Right renal cortex interstitium (tissue), 3 donors: Measurements from ENCODE around the gene ARL15. TPM values are rescaled to one million over a fixed set of nuclear protein-coding genes. Genes with fewer than 3 reads are reported as not detected.
"Not testable (repeated sequence)": the region's sequence is repeated elsewhere in the genome, so short reads cannot be mapped to it uniquely, and the experiment has no call there.

Source experiments
- DNase-seq, 3 donors: peaks; one replicate each; pipeline ENCODE4 v3.0.0-alpha.2; 2013; ENCODE audit warnings: low read depth in 3 of 3, low spot score in 2 of 3
- polyA plus RNA-seq, 3 donors: library from polyadenylated mRNA; unstranded; fragments of 120-200 nt; gene quantifications; one replicate each; pipeline ENCODE4 v1.2.1, GENCODE V29; 2013; ENCODE audit not compliant: insufficient read length in 3 of 3

The ARL15 gene
- polyA plus RNA-seq, 3 donors: 30.6 to 34.0 (median 33.1) TPM

DNA sequence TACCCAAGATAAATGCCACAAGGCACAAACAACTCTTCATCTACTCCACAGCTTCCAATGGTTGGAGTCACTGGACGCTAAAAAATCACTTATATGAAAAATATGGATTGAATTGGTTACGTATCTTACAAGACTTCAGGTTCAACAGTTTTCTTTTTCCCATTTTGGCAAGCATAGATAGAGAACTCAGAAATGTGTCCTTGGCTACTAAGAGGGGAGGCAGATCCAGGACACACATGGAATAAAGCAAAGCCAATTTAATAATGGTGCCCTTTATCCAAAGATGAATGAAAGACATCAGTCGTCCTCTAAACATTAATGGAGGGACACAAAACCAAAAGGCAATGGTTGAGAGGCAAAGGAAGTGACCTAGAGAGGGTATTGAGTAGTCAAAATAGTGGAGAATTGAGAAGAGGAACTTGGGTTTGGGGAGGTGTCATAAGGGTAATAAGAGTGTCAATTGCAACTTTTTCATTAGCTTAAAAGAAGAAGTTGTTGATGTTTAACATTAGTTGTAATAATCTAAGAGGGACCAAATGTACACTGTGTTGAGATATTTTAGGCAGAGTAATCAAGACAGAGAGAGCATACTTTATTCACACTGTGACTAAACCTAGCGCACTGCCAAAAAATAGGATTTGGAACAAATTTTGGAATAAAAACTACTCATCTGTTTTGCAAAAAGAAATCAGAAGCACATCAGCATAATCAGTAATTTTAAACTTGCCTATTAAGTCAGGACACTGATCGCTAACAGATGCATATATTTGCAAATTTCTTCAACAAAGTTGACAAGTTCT, 308.2 kb downstream of the ARL15 start:
- DNase-seq: no peak

DNA sequence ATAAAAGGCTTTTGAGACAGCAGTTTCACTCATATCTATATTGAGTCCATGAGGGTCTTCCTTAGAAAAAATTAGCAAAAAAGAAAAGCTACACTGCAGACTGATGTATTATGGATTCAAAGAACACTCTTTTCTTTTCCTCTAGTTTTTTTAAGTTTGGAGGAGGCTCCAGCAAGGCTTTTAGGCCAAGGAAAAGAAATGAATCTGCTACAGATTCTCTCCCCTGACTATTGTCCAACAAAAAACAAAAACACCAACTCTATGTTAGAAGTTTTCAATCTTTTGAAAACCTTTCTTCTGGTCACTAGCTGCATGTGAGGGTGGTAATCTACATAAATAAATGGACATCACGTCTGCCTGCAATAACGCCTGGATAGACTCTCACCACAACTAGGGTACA, 310.4 kb downstream of the ARL15 start:
- DNase-seq: no peak

DNA sequence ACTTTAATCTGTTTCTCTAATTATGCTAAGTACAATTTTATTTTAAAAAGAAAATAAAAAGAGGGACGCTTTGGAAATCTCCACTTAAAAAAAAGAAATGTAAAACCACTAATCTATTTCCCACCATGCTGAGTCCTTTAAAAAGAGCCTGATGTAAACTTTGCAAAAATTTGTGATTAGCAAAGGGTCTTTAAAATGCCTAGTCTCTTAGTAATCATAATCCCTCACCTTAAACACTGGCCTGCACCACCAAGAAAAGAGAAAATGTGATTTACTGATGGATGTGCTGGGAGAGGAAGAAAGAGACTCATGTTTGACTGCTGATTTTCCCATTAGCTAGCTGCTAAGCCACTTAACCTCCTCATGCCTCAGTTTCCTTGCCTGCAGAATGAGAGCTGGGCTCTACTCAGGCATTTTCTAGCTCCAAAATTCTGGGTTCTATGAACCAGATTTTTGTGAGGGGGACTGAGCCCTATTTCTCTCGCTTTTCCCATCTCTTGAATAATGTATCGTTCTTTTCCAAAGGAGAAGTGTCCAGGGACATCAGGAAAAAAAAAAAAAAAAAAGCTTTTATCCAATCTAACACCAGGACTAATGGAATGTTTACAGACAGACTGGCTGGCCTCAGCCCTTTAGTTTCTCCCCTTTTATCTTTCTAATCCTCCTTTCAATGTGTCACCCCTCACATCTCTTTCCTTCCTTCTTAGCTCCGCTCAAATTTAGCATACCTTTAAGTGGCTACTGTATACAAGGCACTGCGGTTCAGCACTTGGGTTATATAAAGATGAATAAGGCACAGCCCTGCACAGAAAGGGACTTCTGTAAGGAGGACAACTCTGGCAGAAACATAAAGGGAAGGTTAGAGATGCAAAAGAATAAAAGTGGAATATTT, 312.4 kb downstream of the ARL15 start:
- no peak for DNase-seq

DNA sequence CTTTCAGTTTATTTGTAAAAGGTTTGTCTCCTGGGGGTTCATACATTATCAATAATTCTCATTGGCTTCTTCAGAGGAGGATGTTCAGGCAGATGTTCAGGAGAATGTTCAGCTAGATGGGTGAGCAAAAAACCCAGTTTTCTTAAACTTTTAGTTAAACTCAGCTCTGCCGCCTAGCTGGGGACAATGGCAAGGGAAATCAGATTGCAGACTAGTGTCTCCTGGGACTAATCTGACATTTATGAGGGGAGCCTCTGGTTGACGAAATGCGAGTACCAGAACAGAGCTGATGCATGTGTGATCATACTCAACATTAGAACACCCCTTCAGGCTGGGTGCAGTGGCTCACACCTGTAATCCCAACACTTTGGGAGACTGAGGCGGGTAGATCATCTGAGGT, 314.4 kb downstream of the ARL15 start:
- DNase-seq: no peak

DNA sequence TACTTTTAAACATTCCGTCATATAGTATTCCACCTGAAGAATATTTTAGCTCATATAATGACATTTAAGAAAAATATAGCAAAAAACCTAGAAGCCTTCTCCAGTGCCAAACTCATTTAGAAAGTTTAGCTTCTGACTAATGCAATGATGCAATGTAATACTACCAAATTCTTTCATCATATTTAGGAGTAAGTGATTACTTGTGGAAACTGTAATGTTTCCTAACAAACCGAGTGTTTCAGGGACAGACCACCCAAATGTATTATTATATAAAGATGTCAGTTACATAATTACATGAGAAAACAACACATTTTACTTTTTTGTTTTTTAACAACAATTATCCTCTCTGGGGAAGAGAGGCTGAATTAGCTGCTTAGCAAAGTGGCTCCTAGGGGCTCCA, 316.2 kb downstream of the ARL15 start:
- no peak for DNase-seq

DNA sequence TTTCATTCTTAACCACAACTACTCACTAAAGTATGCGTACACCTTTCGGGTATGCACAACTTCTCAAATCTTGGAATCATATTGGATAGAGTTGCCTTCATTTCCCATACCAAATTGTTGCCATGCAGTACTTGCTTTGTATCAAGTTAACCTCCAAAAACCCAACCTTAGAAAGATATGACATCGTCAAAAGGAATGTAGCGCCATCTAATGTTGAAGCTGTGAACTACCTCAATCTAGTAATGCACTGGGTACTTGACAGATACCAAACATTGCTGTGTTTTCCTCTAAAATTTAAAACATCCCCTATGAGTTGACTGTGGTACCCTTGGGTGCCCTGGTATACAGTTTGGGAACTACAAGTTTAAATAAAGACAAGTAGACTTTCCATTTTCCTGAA, 318.4 kb downstream of the ARL15 start:
- DNase-seq: no peak

DNA sequence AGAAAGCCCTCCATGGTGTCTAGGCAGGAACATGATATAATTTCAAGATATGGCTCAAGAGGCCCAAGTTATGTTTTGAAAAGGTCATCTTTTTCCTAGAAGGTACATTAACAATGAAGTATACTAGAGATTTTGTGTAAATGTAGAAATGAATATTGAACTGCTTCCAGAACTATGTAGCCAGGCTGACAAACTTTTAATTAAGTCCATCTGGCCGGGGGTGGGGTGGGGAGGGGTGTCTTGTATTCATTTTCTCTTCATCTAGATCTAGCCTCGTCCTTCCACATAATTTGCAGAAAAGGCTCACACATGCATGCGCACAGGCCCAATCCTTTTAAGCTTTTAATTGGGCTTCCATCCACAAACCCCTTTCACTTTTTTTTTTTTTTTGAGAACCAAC, 323.3 kb downstream of the ARL15 start:
- no peak for DNase-seq

DNA sequence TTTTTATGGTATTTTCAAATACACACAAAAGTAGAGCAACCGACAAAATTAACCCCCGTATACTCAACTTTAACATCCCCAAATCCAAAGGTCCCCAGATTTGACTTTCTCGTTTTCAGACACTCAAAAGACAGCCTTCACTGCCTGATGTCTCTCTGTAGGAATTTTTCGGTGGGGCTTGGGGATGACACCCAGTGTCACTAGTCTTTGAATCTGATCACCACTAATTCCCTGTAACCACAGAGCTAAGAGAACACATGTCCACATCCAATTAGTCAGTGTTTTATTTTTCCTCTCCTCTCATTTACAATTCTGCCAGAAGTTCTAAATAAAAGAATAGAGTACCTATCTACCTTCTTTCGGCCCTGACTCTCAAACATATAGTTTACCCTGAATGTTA, 324.6 kb downstream of the ARL15 start:
- DNase-seq: no peak

DNA sequence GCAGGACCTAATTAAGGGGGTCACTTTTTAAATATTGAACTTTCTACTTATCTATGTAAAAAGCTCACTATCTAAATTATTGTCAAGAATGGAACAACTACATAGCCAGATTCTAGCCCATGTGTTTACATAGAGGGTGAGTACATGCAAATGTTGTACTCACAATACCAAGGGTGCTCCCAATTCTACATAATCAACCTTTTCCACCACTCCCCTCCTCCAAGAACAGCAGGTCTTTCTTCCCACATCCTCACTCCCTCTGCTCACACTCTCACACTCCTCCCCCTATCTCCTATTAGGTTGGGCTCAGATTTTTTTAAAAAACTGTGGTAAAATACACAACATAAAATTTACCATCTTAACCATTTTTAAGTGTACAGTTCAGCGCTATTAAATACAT, 325.4 kb downstream of the ARL15 start:
- no peak for DNase-seq

DNA sequence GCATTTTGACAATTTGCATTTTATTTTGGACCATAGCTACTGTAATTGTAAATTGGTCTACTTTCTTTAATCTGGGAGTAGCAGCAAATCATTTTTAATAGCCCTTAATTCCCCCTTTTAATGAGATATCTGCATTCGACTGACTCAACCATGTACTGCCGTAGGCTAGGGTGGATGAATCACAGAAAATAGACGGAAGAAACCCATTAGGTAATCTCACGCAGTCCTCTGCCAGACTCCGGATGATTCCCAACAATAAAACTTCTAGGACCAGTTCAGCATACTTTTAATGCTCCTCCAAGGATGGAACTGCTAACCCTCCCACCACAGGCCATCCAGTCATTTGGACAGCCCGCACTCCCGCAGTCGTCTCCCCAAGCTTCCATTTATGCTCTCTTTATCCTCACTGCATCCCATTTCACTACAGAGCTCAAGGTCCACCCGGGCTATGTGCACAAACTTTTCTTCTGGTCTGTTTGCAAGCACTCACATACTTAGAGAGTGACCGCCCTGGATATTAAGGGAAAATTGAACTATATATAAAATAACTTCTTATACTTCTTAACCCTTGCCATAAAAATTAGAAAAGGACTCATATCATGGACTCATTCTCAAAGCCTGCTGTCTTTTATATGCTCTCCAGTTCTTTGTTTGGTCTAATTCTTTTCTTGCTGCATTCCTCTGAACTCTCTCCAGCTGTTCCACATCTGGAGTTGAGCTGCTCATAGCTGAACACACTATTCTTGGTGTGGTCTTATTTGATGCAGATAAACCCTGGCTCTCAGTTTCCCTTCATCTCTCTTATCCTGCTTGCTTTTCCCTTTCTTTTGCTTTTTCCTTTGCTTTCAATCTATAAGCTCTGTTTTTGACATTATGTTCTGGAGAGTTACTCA, 326.6 kb downstream of the ARL15 start:
- DNase-seq: no peak

DNA sequence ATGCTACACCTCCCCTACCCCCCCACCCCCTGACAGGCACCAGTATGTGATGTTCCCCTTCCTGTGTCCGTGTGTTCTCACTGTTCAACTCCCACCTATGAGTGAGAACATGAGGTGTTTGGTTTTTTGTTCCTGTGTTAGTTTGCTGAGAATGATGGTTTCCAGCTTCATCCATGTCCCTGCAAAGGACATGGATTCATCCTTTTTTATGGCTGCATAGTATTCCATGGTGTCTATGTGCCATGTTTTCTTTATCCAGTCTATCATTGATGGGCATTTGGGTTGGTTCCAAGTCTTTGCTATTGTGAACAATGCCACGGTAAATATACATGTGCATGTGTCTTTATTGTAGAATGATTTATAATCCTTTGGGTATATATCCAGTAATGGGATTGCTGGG, 328.1 kb downstream of the ARL15 start:
- DNase-seq: not testable (repeated sequence)

DNA sequence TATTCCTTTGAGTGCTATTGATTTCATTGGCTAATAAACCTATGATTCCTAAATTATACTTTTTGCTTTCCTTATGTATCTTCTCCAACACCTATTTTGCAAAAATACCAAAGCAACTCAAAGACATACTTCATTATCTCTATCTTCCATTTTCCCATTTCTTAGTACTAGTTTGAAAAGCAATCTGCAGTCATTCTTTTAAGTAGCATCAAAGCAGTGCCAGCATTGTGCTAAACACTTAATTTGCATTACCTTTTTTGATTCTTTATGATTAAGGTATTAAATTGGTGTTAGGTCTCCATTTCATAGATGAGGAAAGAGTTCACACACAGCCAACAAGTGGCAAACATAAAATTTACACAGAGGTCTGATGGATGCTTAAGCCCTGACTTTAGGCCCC, 330.3 kb downstream of the ARL15 start:
- no peak for DNase-seq

DNA sequence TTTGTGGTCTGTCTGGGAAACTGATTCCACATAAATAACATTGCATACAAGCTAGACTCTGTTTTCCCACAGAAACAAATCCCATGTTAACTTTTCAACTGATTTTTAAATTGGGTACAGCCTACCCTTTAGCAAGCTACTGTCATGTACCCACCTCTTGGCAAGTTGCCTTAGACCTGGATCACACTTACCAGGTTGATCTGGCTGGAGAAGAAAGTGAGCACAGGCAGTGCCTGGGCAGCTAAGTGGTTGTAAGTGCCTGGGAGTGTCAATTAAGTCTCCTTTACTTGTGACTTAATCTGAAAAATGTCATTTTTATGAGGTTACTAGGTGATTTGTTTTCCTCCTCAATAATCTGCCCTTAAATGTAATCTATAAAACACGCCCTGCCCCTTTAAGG, 336.4 kb downstream of the ARL15 start:
- DNase-seq: no peak

DNA sequence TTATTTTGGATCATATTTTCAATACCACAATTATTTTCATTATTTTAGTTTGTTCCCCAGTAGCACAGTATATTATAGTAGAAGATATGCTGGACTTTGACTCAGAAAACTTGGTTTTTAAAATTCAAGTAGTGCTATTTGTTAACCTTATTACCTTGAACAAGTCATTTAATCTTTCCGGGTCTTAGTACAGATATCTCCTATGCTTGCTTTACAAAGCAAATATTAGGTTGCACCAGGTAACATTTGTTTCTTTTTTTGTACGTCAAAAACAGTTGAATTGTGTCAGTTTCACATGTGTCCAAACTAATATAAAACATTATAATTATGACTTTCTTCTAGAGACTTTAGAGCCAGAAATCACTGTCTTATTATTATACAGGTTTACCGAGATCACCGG, 338.1 kb downstream of the ARL15 start:
- DNase-seq: no peak

DNA sequence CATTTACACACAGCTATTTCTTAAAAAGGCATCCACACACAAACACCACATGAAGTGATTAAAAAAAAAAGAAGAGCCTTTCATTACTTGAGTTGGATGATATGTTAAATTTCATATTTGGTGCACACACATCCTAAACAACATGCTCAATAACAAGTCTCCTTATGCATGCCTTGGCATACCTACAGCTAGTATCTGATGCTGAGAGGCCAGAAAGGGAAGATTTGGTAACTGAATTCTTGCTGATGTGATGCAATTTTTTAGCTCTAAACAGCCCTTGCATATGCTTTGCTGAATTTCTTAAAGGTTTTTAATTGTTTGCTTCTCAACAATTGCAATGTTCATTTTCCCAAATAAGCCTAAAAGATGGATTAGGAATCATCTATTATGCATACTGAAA, 338.8 kb downstream of the ARL15 start:
- no peak for DNase-seq

DNA sequence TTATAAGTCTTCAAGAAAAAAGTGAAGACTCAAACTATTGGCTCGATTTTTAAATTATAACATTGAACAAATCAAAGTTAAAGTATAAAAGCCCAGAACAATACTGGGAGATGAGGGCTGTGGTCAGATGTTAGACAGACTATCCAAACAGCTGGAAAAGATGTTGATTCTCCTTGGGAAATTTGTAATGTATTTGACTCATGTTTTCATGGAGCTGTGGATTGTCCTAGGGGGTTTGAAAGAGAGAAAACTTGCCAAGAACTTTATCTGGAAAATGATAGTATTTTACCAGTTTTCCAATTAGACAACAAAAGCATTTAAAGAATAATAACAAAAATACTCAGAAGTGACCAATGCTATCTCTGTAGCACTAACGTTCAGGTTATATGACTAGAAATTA, 339.2 kb downstream of the ARL15 start:
- DNase-seq: no peak

DNA sequence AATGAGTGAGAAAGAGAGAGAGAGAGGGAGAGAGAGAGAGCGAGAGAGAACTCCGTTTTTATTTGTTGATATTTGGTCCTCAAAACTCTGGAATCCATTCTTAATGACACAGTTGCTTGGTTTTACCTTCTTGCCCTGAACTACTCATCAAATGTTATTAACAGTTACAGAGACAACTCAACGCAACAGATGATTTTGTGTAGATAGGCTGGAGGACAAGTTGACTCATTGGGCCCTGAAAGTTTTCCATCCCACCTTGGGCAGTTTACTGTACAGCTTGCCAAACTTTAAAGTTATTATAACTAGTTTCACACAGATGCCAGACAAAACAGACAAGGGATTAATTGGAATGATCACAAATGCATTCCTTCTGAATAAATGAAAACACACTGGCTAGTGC, 339.9 kb downstream of the ARL15 start:
- DNase-seq: no peak

DNA sequence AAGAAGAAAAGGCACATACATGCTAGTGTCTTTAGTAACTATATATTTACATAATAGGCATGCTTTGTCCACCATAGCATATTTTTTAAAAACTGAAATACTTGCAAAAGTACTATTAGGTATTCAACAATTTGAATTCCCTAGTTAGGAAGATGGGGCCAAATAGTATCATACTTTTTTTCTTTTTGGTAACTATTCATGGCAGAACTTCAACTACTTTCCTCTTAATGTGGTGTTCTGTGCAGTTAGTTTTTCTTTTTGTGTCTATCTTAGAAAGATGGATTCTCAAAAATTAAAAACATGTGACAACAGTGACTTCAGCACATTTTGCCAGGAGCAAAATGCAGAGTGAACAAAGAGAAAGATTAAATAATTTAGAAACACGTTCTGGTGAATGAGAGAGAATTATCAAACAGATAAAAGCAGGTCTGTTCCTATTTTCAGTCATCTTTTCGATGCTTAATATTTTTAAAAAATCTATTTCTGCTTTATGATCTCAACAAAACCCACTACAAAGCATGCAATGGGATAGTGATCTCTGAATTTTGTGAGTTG, 341.1 kb downstream of the ARL15 start:
- no peak for DNase-seq

DNA sequence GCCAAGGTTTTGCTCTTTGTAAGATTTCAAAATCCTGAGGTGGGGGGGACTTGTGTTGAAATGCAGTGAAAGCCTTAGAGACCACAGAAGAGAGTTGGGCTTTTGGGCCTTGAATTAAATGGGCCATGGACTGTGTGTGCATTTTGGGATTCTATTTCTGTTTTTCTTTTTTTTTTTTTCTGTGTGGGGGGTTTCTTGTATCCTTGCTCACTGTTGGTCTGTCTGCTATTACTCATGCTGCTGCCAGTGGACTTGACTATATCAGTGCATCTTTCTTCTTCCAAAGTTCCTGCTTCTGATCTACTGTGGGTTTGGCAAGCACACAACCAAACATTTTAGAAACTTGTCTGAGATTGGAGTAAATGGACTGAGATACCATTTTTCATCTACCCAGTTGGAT, 344.9 kb downstream of the ARL15 start:
- no peak for DNase-seq

DNA sequence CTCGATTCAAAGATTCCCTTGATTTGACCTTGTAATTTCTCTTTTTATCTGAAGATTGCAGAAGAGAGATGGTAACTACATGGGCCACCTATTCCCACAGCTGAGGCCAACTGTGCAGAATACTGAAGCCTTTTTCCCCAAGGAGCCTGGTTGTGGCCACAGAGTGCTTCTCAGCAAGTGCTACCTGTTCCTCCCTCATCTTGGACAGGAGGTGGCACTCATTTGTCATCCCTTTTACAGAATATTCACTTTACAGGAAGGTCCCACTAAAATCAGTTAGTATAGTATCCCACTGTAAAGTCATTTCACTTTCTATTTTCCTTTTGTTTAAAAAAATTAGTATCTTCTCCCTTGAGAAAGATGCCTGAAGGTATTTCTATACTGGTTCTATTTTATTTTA, 346.4 kb downstream of the ARL15 start:
- DNase-seq: no peak

DNA sequence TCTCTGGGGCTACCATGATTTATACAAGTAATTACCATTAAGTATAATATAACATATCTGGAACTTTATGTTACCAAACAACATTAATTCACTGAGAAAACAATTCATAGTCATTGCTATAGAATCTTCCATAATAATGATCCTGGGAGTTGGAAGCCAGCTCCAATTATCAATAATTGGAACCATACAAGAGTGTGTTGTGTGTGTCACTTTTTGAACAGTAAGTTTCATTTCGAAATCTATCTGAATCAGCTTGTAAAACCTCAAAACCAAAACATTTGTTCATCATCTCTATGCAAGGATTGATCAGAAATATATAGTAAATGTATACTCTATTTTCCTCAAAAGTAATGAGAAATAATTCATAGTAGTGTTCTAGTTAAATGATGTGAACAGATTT, 348.1 kb downstream of the ARL15 start:
- DNase-seq: no peak
